H1 (cell line): ENCODE data around the gene LDLRAD3. TPM values are rescaled to one million over a fixed set of nuclear protein-coding genes. Genes with fewer than 3 reads are reported as not detected.
A peak's percentile ranks its signal among the peaks of the same experiment; 100 is the strongest.

Experiments
- CTCF ChIA-PET: fragments of 300-600 bp; sonication (Branson Sonifier 250); formaldehyde crosslinking; loops from one replicate; lab custom pipeline; 2021; ENCODE audit not compliant: partially characterized antibody; lab: Charles Lee
- POLR2A ChIA-PET: fragments of 300-600 bp; sonication (Branson Sonifier 250); formaldehyde crosslinking; loops from one replicate; lab custom pipeline; 2021; ENCODE audit warnings: inconsistent platforms; ENCODE audit not compliant: partially characterized antibody; lab: Charles Lee
- DNase-seq, 2 experiments: peaks; one replicate each; pipeline versions ENCODE4 v3.0.0 to v3.0.0-alpha.2; 2010 to 2022; ENCODE audit warnings: low spot score in 2 of 2, low read depth in 1 of 2, mixed read lengths in 1 of 2
- FAIRE-seq: peaks from 2 replicates; lab custom pipeline; 2011; peaks lifted over from hg19 to GRCh38; lab: Jason Lieb, UNC
- H2AFZ ChIP-seq: 2 replicates; pipeline ENCODE4 v1.8.1; 2012; ENCODE audit warnings: low read length, inconsistent platforms
- H2AK5ac ChIP-seq: 2 replicates; pipeline ENCODE4 v1.6.1; 2013; ENCODE audit warnings: low read depth, low read length
- H2BK120ac ChIP-seq: replicated peaks from 2 replicates; pipeline ENCODE3; 2013; ENCODE audit warnings: low read depth, low read length, inconsistent platforms
- H2BK12ac ChIP-seq: 2 replicates; pipeline ENCODE4 v1.6.1; 2013; ENCODE audit warnings: low read depth, low read length
- H2BK15ac ChIP-seq: 2 replicates; pipeline ENCODE4 v1.6.1; 2013; ENCODE audit warnings: low read length
- H2BK20ac ChIP-seq: 2 replicates; pipeline ENCODE4 v1.6.1; 2013; ENCODE audit warnings: low read length
- H2BK5ac ChIP-seq: 2 replicates; pipeline ENCODE4 v1.6.1; 2013; ENCODE audit warnings: low read depth, low read length
- H3K14ac ChIP-seq: 2 replicates; pipeline ENCODE4 v1.6.1; 2013; ENCODE audit warnings: inconsistent platforms; ENCODE audit not compliant: insufficient read length
- H3K18ac ChIP-seq: 2 replicates; pipeline ENCODE4 v1.6.1; 2013; ENCODE audit warnings: low read length; ENCODE audit errors: extremely low read depth
- H3K23ac ChIP-seq: 2 replicates; pipeline ENCODE4 v1.6.1; 2013; ENCODE audit warnings: inconsistent platforms; ENCODE audit not compliant: insufficient read length
- H3K23me2 ChIP-seq: 2 replicates; pipeline ENCODE4 v1.6.1; 2013; ENCODE audit warnings: low read depth, low read length
- H3K27ac ChIP-seq: 2 replicates; pipeline ENCODE4 v1.6.1; 2011; ENCODE audit warnings: low read depth, low read length, inconsistent platforms
- H3K27me3 ChIP-seq, 4 experiments: replicated peaks in 1 of 4; 1 replicate in 1 of 4; 2 replicates in 3 of 4; pipeline versions ENCODE4 v1.6.1 to v1.8.1; 2011 to 2013; ENCODE audit warnings: low read length in 3 of 4, mild to moderate bottlenecking in 3 of 4, inconsistent platforms in 2 of 4, mixed read lengths in 2 of 4, moderate library complexity in 1 of 4; ENCODE audit not compliant: control insufficient read depth in 3 of 4, insufficient read depth in 3 of 4; ENCODE audit errors: extremely low read depth in 1 of 4
- H3K36me3 ChIP-seq, 4 experiments: 2 replicates each; pipeline versions ENCODE4 v1.6.1 to v1.8.1; 2011 to 2013; ENCODE audit warnings: mild to moderate bottlenecking in 4 of 4, low read length in 3 of 4, moderate library complexity in 2 of 4, control low read depth in 1 of 4, inconsistent platforms in 1 of 4; ENCODE audit not compliant: insufficient read depth in 4 of 4, control insufficient read depth in 2 of 4
- H3K4ac ChIP-seq: replicated peaks from 2 replicates; pipeline ENCODE3; 2013; ENCODE audit warnings: low read length, low read depth, mixed read lengths, inconsistent platforms; ENCODE audit not compliant: insufficient read length
- H3K4me1 ChIP-seq, 4 experiments: replicated peaks in 1 of 4; 1 replicate in 1 of 4; 2 replicates in 3 of 4; pipeline versions ENCODE4 v1.6.1 to v1.8.1; 2011 to 2013; ENCODE audit warnings: low read length in 3 of 4, inconsistent platforms in 2 of 4, mixed read lengths in 1 of 4; ENCODE audit not compliant: insufficient read depth in 4 of 4, control insufficient read depth in 3 of 4
- H3K4me2 ChIP-seq, 2 experiments: 2 replicates each; pipeline versions ENCODE4 v1.6.1 to v1.8.1; 2011 to 2013; ENCODE audit warnings: low read depth in 2 of 2, low read length in 2 of 2, control low read depth in 1 of 2, inconsistent platforms in 1 of 2, mild to moderate bottlenecking in 1 of 2; ENCODE audit not compliant: insufficient read depth in 1 of 2
- H3K4me3 ChIP-seq, 4 experiments: fragments of 200-600, 300-600 bp in 1 of 4; sonication (generic), shearing (Covaris generic), sonication (Bioruptor Twin) in 1 of 4; 2 replicates each; pipeline versions ENCODE4 v1.5.1 to v1.8.1; 2011 to 2016; ENCODE audit warnings: low read length in 4 of 4, low read depth in 3 of 4, control low read depth in 2 of 4, inconsistent platforms in 2 of 4, mild to moderate bottlenecking in 2 of 4, mixed read lengths in 1 of 4, moderate library complexity in 1 of 4; ENCODE audit not compliant: insufficient read depth in 2 of 4; ENCODE audit errors: extremely low read depth in 1 of 4
- H3K56ac ChIP-seq: replicated peaks from 2 replicates; pipeline ENCODE3; 2013; ENCODE audit warnings: low read depth, mild to moderate bottlenecking, mixed read lengths, low read length, inconsistent platforms; ENCODE audit not compliant: insufficient read length
- H3K79me1 ChIP-seq: 2 replicates; pipeline ENCODE4 v1.6.1; 2013; ENCODE audit warnings: low read depth, low read length, control low read depth
- H3K79me2 ChIP-seq, 2 experiments: 2 replicates each; pipeline versions ENCODE4 v1.6.1 to v1.8.1; 2012 to 2013; ENCODE audit warnings: low read length in 2 of 2, mild to moderate bottlenecking in 2 of 2, inconsistent platforms in 1 of 2; ENCODE audit not compliant: insufficient read depth in 2 of 2, control insufficient read depth in 1 of 2
- H3K9ac ChIP-seq, 4 experiments: replicated peaks in 1 of 4; 1 replicate in 1 of 4; 2 replicates in 3 of 4; pipeline versions ENCODE4 v1.6.1 to v1.8.1; 2011 to 2013; ENCODE audit warnings: low read depth in 3 of 4, low read length in 3 of 4, control low read depth in 2 of 4, mild to moderate bottlenecking in 2 of 4, moderate library complexity in 2 of 4, inconsistent platforms in 1 of 4; ENCODE audit errors: extremely low read depth in 1 of 4
- H3K9me3 ChIP-seq, 2 experiments: 2 replicates each; pipeline versions ENCODE4 v1.6.1 to v1.8.1; 2012 to 2013; ENCODE audit warnings: mild to moderate bottlenecking in 2 of 2, moderate library complexity in 2 of 2, control low read depth in 1 of 2, inconsistent platforms in 1 of 2, low read depth in 1 of 2, low read length in 1 of 2, mixed read lengths in 1 of 2; ENCODE audit not compliant: insufficient read depth in 2 of 2
- H4K20me1 ChIP-seq, 2 experiments: replicated peaks in 1 of 2; 2 replicates each; pipeline versions ENCODE3 to v1.8.1; 2011 to 2013; ENCODE audit warnings: inconsistent platforms in 2 of 2, low read length in 2 of 2, mild to moderate bottlenecking in 1 of 2; ENCODE audit not compliant: insufficient read depth in 2 of 2, control insufficient read depth in 1 of 2
- H4K5ac ChIP-seq: 2 replicates; pipeline ENCODE4 v1.6.1; 2013; ENCODE audit warnings: low read length, low read depth, mixed read lengths, inconsistent platforms; ENCODE audit not compliant: insufficient read length
- H4K8ac ChIP-seq: 2 replicates; pipeline ENCODE4 v1.8.0; 2013; ENCODE audit warnings: mild to moderate bottlenecking, moderate library complexity, low read length, inconsistent platforms; ENCODE audit not compliant: insufficient read depth; ENCODE audit errors: extremely low read depth
- H4K91ac ChIP-seq: replicated peaks from 2 replicates; pipeline ENCODE3; 2013; ENCODE audit warnings: low read length, mixed read lengths, inconsistent platforms; ENCODE audit not compliant: insufficient read length
- BRCA1 ChIP-seq: IDR thresholded peaks from 2 replicates; pipeline ENCODE4 v1.6.1; 2012; ENCODE audit warnings: low read depth, low read length, improper control_type of control experiment
- CBX8 ChIP-seq: fragments of 300-800, 300-1000 bp; sonication (generic); IDR thresholded peaks from 2 replicates; pipeline ENCODE4 v1.7.1; 2016; ENCODE audit warnings: low read depth, low read length, borderline replicate concordance
- E2F6 ChIP-seq: IDR thresholded peaks from 2 replicates; pipeline ENCODE4 v1.6.1; 2012; ENCODE audit warnings: inconsistent platforms
- EZH2 ChIP-seq: fragments of 200-600 bp; sonication (generic); IDR thresholded peaks from 2 replicates; pipeline ENCODE4 v1.7.1; 2012; ENCODE audit warnings: low read depth, mild to moderate bottlenecking, moderate library complexity, low read length, inconsistent platforms; ENCODE audit not compliant: severe bottlenecking
- FOSL1 ChIP-seq: IDR thresholded peaks from 2 replicates; pipeline ENCODE4 v1.6.1; 2011; ENCODE audit warnings: mild to moderate bottlenecking, low read depth, low read length, moderate library complexity; ENCODE audit not compliant: insufficient read depth
- GTF2F1 ChIP-seq: IDR thresholded peaks from 2 replicates; pipeline ENCODE4 v1.6.1; 2012; ENCODE audit warnings: low read depth, low read length, improper control_type of control experiment, borderline replicate concordance
- HDAC2 ChIP-seq, 2 experiments: fragments of 300-600 bp in 1 of 2; sonication (generic) in 1 of 2; IDR thresholded peaks; 2 replicates each; pipeline ENCODE4 v1.6.1; 2011 to 2012; ENCODE audit warnings: low read depth in 2 of 2, low read length in 2 of 2, mild to moderate bottlenecking in 2 of 2, moderate library complexity in 2 of 2, borderline replicate concordance in 1 of 2, inconsistent platforms in 1 of 2
- JUN ChIP-seq: IDR thresholded peaks from 2 replicates; pipeline ENCODE4 v1.6.1; 2011; ENCODE audit warnings: low read depth, mild to moderate bottlenecking, improper control_type of control experiment, low read length
- KDM1A ChIP-seq: fragments of 200-600, 300-600 bp; sonication (generic); IDR thresholded peaks from 2 replicates; pipeline ENCODE4 v1.7.1; 2016; ENCODE audit warnings: mild to moderate bottlenecking, low read length, borderline replicate concordance
- PHF8 ChIP-seq: fragments of 200-600 bp; sonication (generic); conservative IDR thresholded peaks from 2 replicates; pipeline ENCODE4 v1.7.1; 2012; ENCODE audit warnings: low read depth, mild to moderate bottlenecking, inconsistent platforms, low read length, moderate library complexity
- RAD21 ChIP-seq, 2 experiments: IDR thresholded peaks in 1 of 2; conservative IDR thresholded peaks in 1 of 2; 2 replicates each; pipeline ENCODE4 v1.6.1; 2011; ENCODE audit warnings: low read depth in 2 of 2, low read length in 2 of 2, improper control_type of control experiment in 1 of 2, inconsistent platforms in 1 of 2, mild to moderate bottlenecking in 1 of 2, moderate library complexity in 1 of 2
- SP4 ChIP-seq: IDR thresholded peaks from 2 replicates; pipeline ENCODE4 v1.6.1; 2012; ENCODE audit warnings: low read length, inconsistent platforms
- YY1 ChIP-seq: IDR thresholded peaks from 2 replicates; pipeline ENCODE4 v1.6.1; 2011; ENCODE audit warnings: low read depth, mild to moderate bottlenecking, low read length
- WGBS, 2 experiments: shearing (Covaris generic) in 1 of 2; methylation state at CpG; one replicate each; pipeline versions ENCODE4 v1.1.6 to v1.1.7; 2013 to 2015; ENCODE audit warnings: low lambda C conversion rate in 2 of 2, mixed read lengths in 2 of 2, inconsistent platforms in 1 of 2, low coverage in 1 of 2, missing lambda C conversion rate in 1 of 2; ENCODE audit not compliant: insufficient replicate concordance in 2 of 2, insufficient coverage in 1 of 2, insufficient read length in 1 of 2; ENCODE audit errors: extremely low coverage in 1 of 2, missing lambda C conversion rate in 1 of 2; 5-methylcytosine and 5-hydroxymethylcytosine counted together
- polyA plus RNA-seq, 7 experiments: library from polyadenylated mRNA; depleted of rRNA in 3 of 7; stranded (reverse) in 5 of 7; unstranded in 2 of 7; fragments of >200 nt in 5 of 7; fragments of 200-250 nt in 2 of 7; gene quantifications; 1 replicate in 5 of 7; 2 replicates in 1 of 7; 4 replicates in 1 of 7; pipeline versions ENCODE4 v1.2.1 to v1.2.3, GENCODE V29; 2011 to 2013; ENCODE audit warnings: missing spikeins in 2 of 7, mixed read lengths in 2 of 7
- total RNA-seq: library from RNA; stranded (reverse); fragmentation: NEBNext Ultra II Directional; extraction: Animal tissue kit (Norgen Biotek cat#: 25700); gene quantifications from 2 replicates; pipeline ENCODE4 v1.2.1, GENCODE V29; 2021

The LDLRAD3 gene
- total and polyA plus RNA-seq, 2 of the 8 experiments (the other 6 are each of a cell fraction or from before 2014, with no cell fraction given) = 18.6 to 22.8 TPM

GRCh38 chr11:36160091-36160490, 216.2 kb downstream of the LDLRAD3 start:
- Histone ChIP-seq H4K5ac (no peak overlapping the region), H3K9me3 (no peaks in the 10 kb centered on the region), H3K27ac (no peak overlapping the region), H3K56ac (no peak overlapping the region), H4K20me1 (no peaks in the 10 kb centered on the region), H2AFZ (no peak overlapping the region), H2BK15ac (no peak overlapping the region), H3K4me2 (no peak overlapping the region), H4K8ac (0 out of 2 replicates have a peak overlapping the region, but pooled peaks have one; percentile 7), H2BK12ac (no peak overlapping the region), H3K18ac (no peak overlapping the region), H3K27me3 (no peaks in the 10 kb centered on the region), H3K14ac (no peak overlapping the region), H2BK5ac (no peak overlapping the region), H2BK20ac (no peak overlapping the region), H2BK120ac (no peak overlapping the region), H2AK5ac (no peak overlapping the region), H3K79me1 (no peaks in the 10 kb centered on the region), H3K4me3 (no peak overlapping the region), H3K36me3 (no peaks in the 10 kb centered on the region), H3K4me1 (peaks cover 0 to 2% (median 1%) of the 10 kb centered on the region in 4 experiments; a peak in 2 of 7 replicates), H3K4ac (no peak overlapping the region), H3K23ac (no peak overlapping the region), H3K79me2 (no peaks in the 10 kb centered on the region), H3K9ac (no peak overlapping the region; a peak in 1 of 7 replicates), H3K23me2 (no peaks in the 10 kb centered on the region), H4K91ac (no peak overlapping the region)
- FAIRE-seq = no peak
- ChIA-PET POLR2A (no interaction called here), CTCF (interaction anchor here (0.7 to 7.9 kb wide), 4 partner anchors 8 to 338 kb away, joined by 3 to 34 read pairs (median 5); no protein-coding TSS in a partner anchor)
- WGBS, 2 experiments = 89% methylated on average over 10 of the region's 10 CpGs; no CpG with 5 or more reads in 1 of the 2 experiments
- TF ChIP-seq PHF8 (no peak), CBX8 (no peak), JUN (no peak), E2F6 (no peak), RAD21 (IDR thresholded peaks at IDR 0.05 in 1 of 2, conservative IDR thresholded peaks at IDR 0.05 in 1 of 2; ENCODE audit: low read depth in 2 of 2, low read length in 2 of 2) (no peak), EZH2 (no peak), GTF2F1 (no peak), BRCA1 (no peak), SP4 (no peak), FOSL1 (no peak), YY1 (no peak), KDM1A (no peak), HDAC2 (IDR thresholded peaks at IDR 0.05; ENCODE audit: borderline replicate concordance in 1 of 2, low read depth in 2 of 2, low read length in 2 of 2) (no peak)
- no peak for DNase-seq
